Mammary epithelial cell (primary cell): ENCODE results near the gene BMPR1A.

ENCODE experiments used
- CTCF ChIP-seq, 2 donors: IDR thresholded peaks in 1 of 2; conservative IDR thresholded peaks in 1 of 2; 2 replicates each; pipeline ENCODE4 v1.5.1; 2011 to 2012; ENCODE audit warnings: inconsistent platforms in 2 of 2, low read length in 2 of 2, mild to moderate bottlenecking in 2 of 2, control low read depth in 1 of 2, low read depth in 1 of 2; ENCODE audit not compliant: insufficient read depth in 1 of 2; ENCODE audit errors: extremely low read depth in 1 of 2
- EZH2 ChIP-seq: IDR thresholded peaks from 2 replicates; pipeline ENCODE4 v1.6.1; 2012; ENCODE audit warnings: low read length, inconsistent platforms, borderline replicate concordance

- no peak for TF ChIP-seq CTCF (conservative IDR thresholded peaks at IDR 0.05 in 1 of 2, IDR thresholded peaks at IDR 0.05 in 1 of 2; ENCODE audit: extremely low read depth in 1 of 2, insufficient read depth in 1 of 2, low read depth in 1 of 2, low read length in 2 of 2)
- TF ChIP-seq EZH2: no peak
Measured at GRCh38 chr10:86813101-86813500, 56.7 kb downstream of the BMPR1A start.
